SK-N-SH (cell line): ENCODE results near the gene LARGE1. TPM values are rescaled to one million over a fixed set of nuclear protein-coding genes. Genes with fewer than 3 reads are reported as not detected.

Source experiments
- CTCF ChIA-PET: fragments of 300-600, 350-600 bp; formaldehyde crosslinking; extraction: SDS; loops from one replicate; lab custom pipeline; 2021; lab: Yijun Ruan, JAX
- POLR2A ChIA-PET: fragments of 350-600 bp; sonication (Branson Sonifier 250); formaldehyde crosslinking; extraction: SDS; loops from one replicate; lab custom pipeline; 2020; ENCODE audit warnings: antibody characterized with exemption, inconsistent platforms; lab: Yijun Ruan, JAX
- DNase-seq: peaks from one replicate; pipeline ENCODE4 v3.0.0; 2012
- H2AFZ ChIP-seq: fragments of 200-600 bp; sonication (generic); 2 replicates; pipeline ENCODE4 v1.8.1; 2016; ENCODE audit warnings: antibody characterized with exemption, mild to moderate bottlenecking, low read depth
- H3F3A ChIP-seq: fragments of 200-600 bp; sonication (generic); replicated peaks from 2 replicates; pipeline ENCODE3; 2016; ENCODE audit warnings: antibody characterized with exemption, mild to moderate bottlenecking; ENCODE audit not compliant: insufficient read depth
- H3K27ac ChIP-seq, 2 experiments: fragments of 200-500 bp in 1 of 2; fragments of 200-600 bp in 1 of 2; sonication (Bioruptor generic) in 1 of 2; sonication (generic), shearing (Covaris generic) in 1 of 2; 2 replicates each; pipeline versions ENCODE4 v1.5.1 to v1.6.1; 2014 to 2016; ENCODE audit warnings: low read depth in 2 of 2, inconsistent platforms in 1 of 2, low read length in 1 of 2, mild to moderate bottlenecking in 1 of 2, mixed read lengths in 1 of 2
- H3K27me3 ChIP-seq: fragments of 200-600 bp; sonication (generic), shearing (Covaris generic); 2 replicates; pipeline ENCODE4 v1.6.1; 2016; ENCODE audit warnings: mixed run types; ENCODE audit not compliant: insufficient read depth
- H3K36me3 ChIP-seq, 2 experiments: fragments of 200-500 bp in 1 of 2; fragments of 200-600 bp in 1 of 2; sonication (Bioruptor generic) in 1 of 2; sonication (generic) in 1 of 2; replicated peaks in 1 of 2; 2 replicates each; pipeline versions ENCODE3 to v1.5.1; 2014 to 2016; ENCODE audit warnings: low read length in 1 of 2, mild to moderate bottlenecking in 1 of 2; ENCODE audit not compliant: insufficient read depth in 2 of 2, control insufficient read depth in 1 of 2
- H3K4me1 ChIP-seq, 2 experiments: fragments of 200-500 bp in 1 of 2; fragments of 200-600 bp in 1 of 2; sonication (Bioruptor generic) in 1 of 2; sonication (generic), shearing (Covaris generic) in 1 of 2; 2 replicates each; pipeline versions ENCODE4 v1.5.1 to v1.6.1; 2014 to 2016; ENCODE audit warnings: low read depth in 1 of 2, low read length in 1 of 2, mixed run types in 1 of 2; ENCODE audit not compliant: insufficient read depth in 2 of 2, control insufficient read depth in 1 of 2
- H3K4me2 ChIP-seq: fragments of 200-600 bp; sonication (generic), shearing (Covaris generic); 2 replicates; pipeline ENCODE4 v1.6.1; 2017; ENCODE audit warnings: mixed run types
- H3K4me3 ChIP-seq, 2 experiments: fragments of 200-500 bp in 1 of 2; fragments of 200-600 bp in 1 of 2; sonication (Bioruptor generic) in 1 of 2; sonication (generic), shearing (Covaris generic) in 1 of 2; 2 replicates each; pipeline versions ENCODE4 v1.5.1 to v1.8.1; 2014 to 2016; ENCODE audit warnings: low read depth in 2 of 2, inconsistent platforms in 1 of 2, low read length in 1 of 2, mild to moderate bottlenecking in 1 of 2, mixed read lengths in 1 of 2, moderate library complexity in 1 of 2
- H3K79me2 ChIP-seq: fragments of 200-600 bp; sonication (generic); 2 replicates; pipeline ENCODE4 v1.8.1; 2017; ENCODE audit warnings: mild to moderate bottlenecking; ENCODE audit not compliant: insufficient read depth
- H3K9ac ChIP-seq: fragments of 200-600 bp; sonication (generic); 2 replicates; pipeline ENCODE4 v1.6.1; 2017; ENCODE audit warnings: mixed run types
- H3K9me2 ChIP-seq: fragments of 200-600 bp; sonication (generic); 2 replicates; pipeline ENCODE4 v1.6.1; 2017; ENCODE audit warnings: mixed run types
- H3K9me3 ChIP-seq: fragments of 200-600 bp; sonication (generic); 2 replicates; pipeline ENCODE4 v1.6.1; 2017; ENCODE audit warnings: mixed run types, mild to moderate bottlenecking, moderate library complexity
- H4K20me1 ChIP-seq: fragments of 200-600 bp; sonication (generic); 2 replicates; pipeline ENCODE4 v1.6.1; 2017; ENCODE audit warnings: mild to moderate bottlenecking, mixed run types; ENCODE audit not compliant: insufficient read depth
- ELF1 ChIP-seq: IDR thresholded peaks from 2 replicates; pipeline ENCODE4 v1.4.0; 2012
- FOSL2 ChIP-seq: IDR thresholded peaks from 2 replicates; pipeline ENCODE4 v1.4.0; 2012; ENCODE audit warnings: low read depth, mild to moderate bottlenecking, moderate library complexity, borderline replicate concordance
- FOXJ3 ChIP-seq: sonication (generic); formaldehyde crosslinking; IDR thresholded peaks from 2 replicates; pipeline ENCODE4 v1.5.1; 2020; ENCODE audit warnings: mild to moderate bottlenecking, missing genetic modification reagents
- FOXM1 ChIP-seq: IDR thresholded peaks from 2 replicates; pipeline ENCODE4 v1.4.0; 2012; ENCODE audit warnings: low read depth, mild to moderate bottlenecking
- GATA2 ChIP-seq: sonication (generic); formaldehyde crosslinking; IDR thresholded peaks from 2 replicates; pipeline ENCODE4 v1.5.0; 2020; ENCODE audit warnings: mild to moderate bottlenecking, missing genetic modification reagents
- MEF2A ChIP-seq: IDR thresholded peaks from 2 replicates; pipeline ENCODE4 v1.4.0; 2012; ENCODE audit warnings: low read depth, borderline replicate concordance
- POLR2AphosphoS5 ChIP-seq: IDR thresholded peaks from 2 replicates; pipeline ENCODE4 v1.6.1; 2012; ENCODE audit warnings: low read depth, low read length
- RAD21 ChIP-seq: IDR thresholded peaks from 2 replicates; pipeline ENCODE4 v1.6.1; 2012; ENCODE audit warnings: mild to moderate bottlenecking, low read length
- RXRA ChIP-seq: IDR thresholded peaks from 2 replicates; pipeline ENCODE4 v1.4.0; 2012; ENCODE audit warnings: low read depth, mild to moderate bottlenecking, borderline replicate concordance
- SMC3 ChIP-seq: IDR thresholded peaks from 2 replicates; pipeline ENCODE4 v1.6.1; 2012; ENCODE audit warnings: low read depth, low read length, improper control_type of control experiment
- TCF12 ChIP-seq: IDR thresholded peaks from 2 replicates; pipeline ENCODE4 v1.4.0; 2012
- TEAD4 ChIP-seq: IDR thresholded peaks from 2 replicates; pipeline ENCODE4 v1.4.0; 2012; ENCODE audit warnings: mild to moderate bottlenecking, borderline replicate concordance; ENCODE audit not compliant: insufficient read depth
- USF2 ChIP-seq: fragments of 150-350 bp; IDR thresholded peaks from 2 replicates; pipeline ENCODE4 v1.6.1; 2017; ENCODE audit warnings: antibody characterized with exemption, low read length, low read depth, borderline replicate concordance
- YY1 ChIP-seq: IDR thresholded peaks from 2 replicates; pipeline ENCODE4 v1.4.0; 2012; ENCODE audit warnings: low read depth, mild to moderate bottlenecking
- WGBS: methylation state at CpG from one replicate; pipeline ENCODE4 v1.1.6; 2017; ENCODE audit warnings: low lambda C conversion rate; 5-methylcytosine and 5-hydroxymethylcytosine counted together
- polyA plus RNA-seq, 3 experiments: library from polyadenylated mRNA; depleted of rRNA; stranded (reverse); fragments of >200 nt; gene quantifications; 2 replicates each; pipeline ENCODE4 v1.2.3, GENCODE V29; 2012
- TF ChIP-seq, protein P1 (sequence below): IDR thresholded peaks from 2 replicates; pipeline ENCODE4 v1.4.0; 2012; ENCODE audit warnings: low read depth, borderline replicate concordance
- TF ChIP-seq, protein P2 (sequence below): IDR thresholded peaks from 2 replicates; pipeline ENCODE4; 2012
- TF ChIP-seq, protein P3 (sequence below): IDR thresholded peaks from 2 replicates; pipeline ENCODE4 v1.6.1; 2012; ENCODE audit warnings: mild to moderate bottlenecking, low read depth, low read length, moderate library complexity
- TF ChIP-seq, protein P4 (sequence below): fragments of 150-350 bp; IDR thresholded peaks from 2 replicates; pipeline ENCODE4 v1.6.1; 2016; ENCODE audit warnings: mild to moderate bottlenecking, low read depth, low read length

LARGE1 gene
- polyA plus RNA-seq, 1 of the 3 experiments (the other 2 are of a cell fraction) = 1.1 TPM

DNA sequence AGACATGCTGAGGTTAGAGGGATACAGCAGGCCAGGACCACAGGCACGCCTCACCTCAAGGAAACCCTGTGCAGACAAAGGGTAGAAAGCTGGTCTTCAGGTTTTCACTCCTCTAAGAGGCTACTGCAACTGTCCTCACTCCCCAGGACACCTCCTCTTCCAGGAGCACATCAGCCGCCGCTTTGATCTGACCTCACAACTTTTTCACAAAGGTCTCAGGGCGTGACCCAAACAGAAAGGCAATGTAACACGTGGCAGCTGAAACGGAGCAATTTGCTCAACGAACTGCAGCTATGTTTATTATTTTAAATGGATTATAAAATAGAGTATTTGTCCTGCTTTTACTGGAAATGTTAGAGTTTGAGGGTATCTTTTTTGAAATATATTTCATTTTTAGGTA lies 46.1 kb downstream of the LARGE1 start:
- no peaks in the 10 kb centered on the region for H3K9me2 ChIP-seq
- no peak overlapping the region for H3K4me3 ChIP-seq
- H3K36me3 ChIP-seq = no peaks in the 10 kb centered on the region
- no peaks in the 10 kb centered on the region for H3K27me3 ChIP-seq
- no peaks in the 10 kb centered on the region for H3F3A ChIP-seq
- no peak for TF ChIP-seq TEAD4
- TF ChIP-seq YY1 = no peak
- no peak for TF ChIP-seq RXRA
- TF ChIP-seq MEF2A = no peak
- TF ChIP-seq USF2 = no peak
- no peak for TF ChIP-seq GATA2 (CRISPR knock-in tag)
- TF ChIP-seq, protein P1, sequence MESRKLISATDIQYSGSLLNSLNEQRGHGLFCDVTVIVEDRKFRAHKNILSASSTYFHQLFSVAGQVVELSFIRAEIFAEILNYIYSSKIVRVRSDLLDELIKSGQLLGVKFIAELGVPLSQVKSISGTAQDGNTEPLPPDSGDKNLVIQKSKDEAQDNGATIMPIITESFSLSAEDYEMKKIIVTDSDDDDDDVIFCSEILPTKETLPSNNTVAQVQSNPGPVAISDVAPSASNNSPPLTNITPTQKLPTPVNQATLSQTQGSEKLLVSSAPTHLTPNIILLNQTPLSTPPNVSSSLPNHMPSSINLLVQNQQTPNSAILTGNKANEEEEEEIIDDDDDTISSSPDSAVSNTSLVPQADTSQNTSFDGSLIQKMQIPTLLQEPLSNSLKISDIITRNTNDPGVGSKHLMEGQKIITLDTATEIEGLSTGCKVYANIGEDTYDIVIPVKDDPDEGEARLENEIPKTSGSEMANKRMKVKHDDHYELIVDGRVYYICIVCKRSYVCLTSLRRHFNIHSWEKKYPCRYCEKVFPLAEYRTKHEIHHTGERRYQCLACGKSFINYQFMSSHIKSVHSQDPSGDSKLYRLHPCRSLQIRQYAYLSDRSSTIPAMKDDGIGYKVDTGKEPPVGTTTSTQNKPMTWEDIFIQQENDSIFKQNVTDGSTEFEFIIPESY = no peak
- TF ChIP-seq, protein P2, sequence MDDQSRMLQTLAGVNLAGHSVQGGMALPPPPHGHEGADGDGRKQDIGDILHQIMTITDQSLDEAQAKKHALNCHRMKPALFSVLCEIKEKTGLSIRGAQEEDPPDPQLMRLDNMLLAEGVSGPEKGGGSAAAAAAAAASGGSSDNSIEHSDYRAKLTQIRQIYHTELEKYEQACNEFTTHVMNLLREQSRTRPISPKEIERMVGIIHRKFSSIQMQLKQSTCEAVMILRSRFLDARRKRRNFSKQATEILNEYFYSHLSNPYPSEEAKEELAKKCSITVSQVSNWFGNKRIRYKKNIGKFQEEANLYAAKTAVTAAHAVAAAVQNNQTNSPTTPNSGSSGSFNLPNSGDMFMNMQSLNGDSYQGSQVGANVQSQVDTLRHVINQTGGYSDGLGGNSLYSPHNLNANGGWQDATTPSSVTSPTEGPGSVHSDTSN = no peak
- H3K9ac ChIP-seq = no peak overlapping the region
- WGBS = 62% methylated on average over 7 of the region's 7 CpGs
- H3K4me2 ChIP-seq = no peak overlapping the region
- no peak for DNase-seq
- no peaks in the 10 kb centered on the region for H4K20me1 ChIP-seq
- CTCF ChIA-PET = no interaction called here
- H2AFZ ChIP-seq = no peak overlapping the region
- no peak overlapping the region for H3K27ac ChIP-seq
- no peaks in the 10 kb centered on the region for H3K79me2 ChIP-seq
- H3K9me3 ChIP-seq = no peaks in the 10 kb centered on the region
- POLR2A ChIA-PET = no interaction called here
- no peaks in the 10 kb centered on the region for H3K4me1 ChIP-seq

DNA sequence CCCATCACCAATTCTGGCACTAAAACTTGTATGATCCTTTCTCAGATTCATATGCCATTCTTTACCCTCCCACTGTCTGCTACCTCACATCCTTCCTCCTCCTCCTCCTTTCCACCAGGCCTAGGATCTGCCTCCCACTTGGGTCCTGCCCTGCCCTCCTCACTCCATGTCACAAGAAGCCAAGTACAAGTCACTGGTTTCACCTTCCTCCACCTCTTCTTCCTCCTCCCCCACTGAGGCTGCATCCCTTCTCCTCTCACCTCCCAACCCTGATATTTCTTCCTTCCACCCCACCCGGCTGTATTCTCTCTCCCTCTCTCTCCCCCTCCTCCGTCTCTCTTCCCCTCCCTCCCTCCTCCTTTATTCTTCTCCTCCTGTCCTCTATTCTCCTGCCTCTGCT lies 46.6 kb downstream of the LARGE1 start:
- no peaks in the 10 kb centered on the region for H3K9me2 ChIP-seq
- 46% methylated on average over 2 of the region's 2 CpGs for WGBS
- no peak overlapping the region for H3K27ac ChIP-seq
- ChIA-PET CTCF (no interaction called here), POLR2A (no interaction called here)
- H3K4me2 ChIP-seq = no peak overlapping the region
- H3K9ac ChIP-seq = no peak overlapping the region
- no peaks in the 10 kb centered on the region for H4K20me1 ChIP-seq
- no peaks in the 10 kb centered on the region for H3K27me3 ChIP-seq
- no peaks in the 10 kb centered on the region for H3K36me3 ChIP-seq
- no peaks in the 10 kb centered on the region for H3K9me3 ChIP-seq
- H2AFZ ChIP-seq = no peak overlapping the region
- H3K79me2 ChIP-seq = no peaks in the 10 kb centered on the region
- H3K4me3 ChIP-seq = no peak overlapping the region
- H3K4me1 ChIP-seq = no peaks in the 10 kb centered on the region
- DNase-seq = no peak
- H3F3A ChIP-seq = no peaks in the 10 kb centered on the region
- no peak for TF ChIP-seq POLR2AphosphoS5
- TF ChIP-seq RAD21 = no peak
- no peak for TF ChIP-seq FOSL2
- TF ChIP-seq TCF12 = no peak
- TF ChIP-seq FOXJ3 (CRISPR knock-in tag) = no peak
- TF ChIP-seq RXRA = no peak
- TF ChIP-seq ELF1 = no peak
- TF ChIP-seq, protein P3, sequence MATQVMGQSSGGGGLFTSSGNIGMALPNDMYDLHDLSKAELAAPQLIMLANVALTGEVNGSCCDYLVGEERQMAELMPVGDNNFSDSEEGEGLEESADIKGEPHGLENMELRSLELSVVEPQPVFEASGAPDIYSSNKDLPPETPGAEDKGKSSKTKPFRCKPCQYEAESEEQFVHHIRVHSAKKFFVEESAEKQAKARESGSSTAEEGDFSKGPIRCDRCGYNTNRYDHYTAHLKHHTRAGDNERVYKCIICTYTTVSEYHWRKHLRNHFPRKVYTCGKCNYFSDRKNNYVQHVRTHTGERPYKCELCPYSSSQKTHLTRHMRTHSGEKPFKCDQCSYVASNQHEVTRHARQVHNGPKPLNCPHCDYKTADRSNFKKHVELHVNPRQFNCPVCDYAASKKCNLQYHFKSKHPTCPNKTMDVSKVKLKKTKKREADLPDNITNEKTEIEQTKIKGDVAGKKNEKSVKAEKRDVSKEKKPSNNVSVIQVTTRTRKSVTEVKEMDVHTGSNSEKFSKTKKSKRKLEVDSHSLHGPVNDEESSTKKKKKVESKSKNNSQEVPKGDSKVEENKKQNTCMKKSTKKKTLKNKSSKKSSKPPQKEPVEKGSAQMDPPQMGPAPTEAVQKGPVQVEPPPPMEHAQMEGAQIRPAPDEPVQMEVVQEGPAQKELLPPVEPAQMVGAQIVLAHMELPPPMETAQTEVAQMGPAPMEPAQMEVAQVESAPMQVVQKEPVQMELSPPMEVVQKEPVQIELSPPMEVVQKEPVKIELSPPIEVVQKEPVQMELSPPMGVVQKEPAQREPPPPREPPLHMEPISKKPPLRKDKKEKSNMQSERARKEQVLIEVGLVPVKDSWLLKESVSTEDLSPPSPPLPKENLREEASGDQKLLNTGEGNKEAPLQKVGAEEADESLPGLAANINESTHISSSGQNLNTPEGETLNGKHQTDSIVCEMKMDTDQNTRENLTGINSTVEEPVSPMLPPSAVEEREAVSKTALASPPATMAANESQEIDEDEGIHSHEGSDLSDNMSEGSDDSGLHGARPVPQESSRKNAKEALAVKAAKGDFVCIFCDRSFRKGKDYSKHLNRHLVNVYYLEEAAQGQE = no peak
- TF ChIP-seq FOXM1 = no peak
- TF ChIP-seq, protein P4, sequence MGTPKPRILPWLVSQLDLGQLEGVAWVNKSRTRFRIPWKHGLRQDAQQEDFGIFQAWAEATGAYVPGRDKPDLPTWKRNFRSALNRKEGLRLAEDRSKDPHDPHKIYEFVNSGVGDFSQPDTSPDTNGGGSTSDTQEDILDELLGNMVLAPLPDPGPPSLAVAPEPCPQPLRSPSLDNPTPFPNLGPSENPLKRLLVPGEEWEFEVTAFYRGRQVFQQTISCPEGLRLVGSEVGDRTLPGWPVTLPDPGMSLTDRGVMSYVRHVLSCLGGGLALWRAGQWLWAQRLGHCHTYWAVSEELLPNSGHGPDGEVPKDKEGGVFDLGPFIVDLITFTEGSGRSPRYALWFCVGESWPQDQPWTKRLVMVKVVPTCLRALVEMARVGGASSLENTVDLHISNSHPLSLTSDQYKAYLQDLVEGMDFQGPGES = no peak
- TF ChIP-seq, protein P1 = no peak
- TF ChIP-seq YY1 = no peak
- no peak for TF ChIP-seq SMC3
